NT2/D1 (cell line): ENCODE measurements around the gene RNF180.

Experiments used
- DNase-seq: peaks from one replicate; pipeline ENCODE4 v3.0.0-alpha.2; 2011; ENCODE audit warnings: low read depth, low spot score
- H3K27me3 ChIP-seq: 2 replicates; pipeline ENCODE4 v1.6.0; 2011; ENCODE audit warnings: mild to moderate bottlenecking; ENCODE audit not compliant: insufficient read length, insufficient read depth
- H3K36me3 ChIP-seq: 2 replicates; pipeline ENCODE4 v1.6.1; 2011; ENCODE audit warnings: mild to moderate bottlenecking, low read length, mixed read lengths; ENCODE audit not compliant: insufficient read depth, insufficient read length
- H3K4me1 ChIP-seq: 2 replicates; pipeline ENCODE4 v1.5.1; 2011; ENCODE audit not compliant: insufficient read depth, insufficient read length
- H3K4me3 ChIP-seq: 2 replicates; pipeline ENCODE4 v1.5.1; 2011; ENCODE audit warnings: low read depth; ENCODE audit not compliant: insufficient read length
- H3K9ac ChIP-seq: 2 replicates; pipeline ENCODE4 v1.6.0; 2011; ENCODE audit warnings: low read depth; ENCODE audit not compliant: insufficient read length
- H3K9me3 ChIP-seq: 2 replicates; pipeline ENCODE4 v1.5.1; 2011; ENCODE audit warnings: mild to moderate bottlenecking, low read length; ENCODE audit not compliant: insufficient read depth
- SUZ12 ChIP-seq: IDR thresholded peaks from 2 replicates; pipeline ENCODE4 v1.6.1; 2011; ENCODE audit not compliant: insufficient read length, insufficient read depth; ENCODE audit errors: extremely low read depth
- YY1 ChIP-seq: IDR thresholded peaks from 2 replicates; pipeline ENCODE4 v1.6.1; 2011; ENCODE audit not compliant: insufficient read length, insufficient read depth
- ZNF274 ChIP-seq: IDR thresholded peaks from 2 replicates; pipeline ENCODE4 v1.6.1; 2011; ENCODE audit warnings: mild to moderate bottlenecking, low read depth, low read length

The RNF180 gene, protein sequence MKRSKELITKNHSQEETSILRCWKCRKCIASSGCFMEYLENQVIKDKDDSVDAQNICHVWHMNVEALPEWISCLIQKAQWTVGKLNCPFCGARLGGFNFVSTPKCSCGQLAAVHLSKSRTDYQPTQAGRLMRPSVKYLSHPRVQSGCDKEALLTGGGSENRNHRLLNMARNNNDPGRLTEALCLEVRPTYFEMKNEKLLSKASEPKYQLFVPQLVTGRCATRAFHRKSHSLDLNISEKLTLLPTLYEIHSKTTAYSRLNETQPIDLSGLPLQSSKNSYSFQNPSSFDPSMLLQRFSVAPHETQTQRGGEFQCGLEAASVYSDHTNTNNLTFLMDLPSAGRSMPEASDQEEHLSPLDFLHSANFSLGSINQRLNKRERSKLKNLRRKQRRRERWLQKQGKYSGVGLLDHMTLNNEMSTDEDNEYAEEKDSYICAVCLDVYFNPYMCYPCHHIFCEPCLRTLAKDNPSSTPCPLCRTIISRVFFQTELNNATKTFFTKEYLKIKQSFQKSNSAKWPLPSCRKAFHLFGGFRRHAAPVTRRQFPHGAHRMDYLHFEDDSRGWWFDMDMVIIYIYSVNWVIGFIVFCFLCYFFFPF

DNA sequence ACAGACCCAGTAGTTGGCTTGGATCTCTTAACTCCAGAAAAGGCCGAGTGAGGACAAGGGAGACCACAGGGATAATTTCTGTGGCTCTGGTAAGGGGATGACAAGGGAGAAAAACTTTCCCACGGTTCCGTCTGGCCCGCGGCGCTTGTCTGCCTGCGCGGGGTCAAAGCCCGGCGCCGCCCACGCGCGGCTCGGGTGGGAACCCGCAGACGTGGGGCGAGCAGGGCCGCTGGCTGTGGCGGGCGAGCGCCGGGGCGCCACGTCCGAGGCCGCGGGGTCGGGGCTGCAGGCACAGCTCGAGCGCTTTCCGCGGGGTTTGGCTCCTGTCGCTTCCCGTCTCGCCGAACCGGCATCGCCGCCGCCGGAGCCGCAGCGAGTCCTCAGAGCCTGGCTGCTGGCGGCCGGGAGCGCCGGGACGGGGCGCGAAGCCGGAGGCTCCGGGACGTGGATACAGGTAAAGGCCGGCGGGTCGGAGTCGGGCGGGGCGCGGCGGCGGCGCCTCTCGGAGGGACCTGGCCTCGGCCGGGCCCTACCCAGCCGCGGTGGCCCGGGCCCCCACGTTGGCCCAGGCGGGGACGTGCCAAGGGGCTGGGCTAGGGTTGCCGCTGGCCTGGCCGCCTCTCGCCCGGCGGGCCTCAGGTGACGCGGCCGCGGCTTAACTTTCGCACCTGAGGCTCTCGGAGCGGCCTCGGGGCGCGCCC is at the start of gene RNF180:
Gene RNF180, plus strand, starts transcription at position 344 of the 701 bp plus-strand sequence. CDS start 34,965 bp downstream, outside the sequence.
- peak within 1 kb of the TSS; percentile 74 for H3K9ac ChIP-seq
- no peak for TF ChIP-seq YY1
- no peaks in the 10 kb centered on the region for H3K36me3 ChIP-seq
- H3K4me1 ChIP-seq = no peaks in the 10 kb centered on the region
- DNase-seq = no peak
- H3K27me3 ChIP-seq = peaks cover 40% of the 10 kb centered on the region
- no peaks in the 10 kb centered on the region for H3K9me3 ChIP-seq
- peak within 1 kb of the TSS; percentile 49 for H3K4me3 ChIP-seq

DNA sequence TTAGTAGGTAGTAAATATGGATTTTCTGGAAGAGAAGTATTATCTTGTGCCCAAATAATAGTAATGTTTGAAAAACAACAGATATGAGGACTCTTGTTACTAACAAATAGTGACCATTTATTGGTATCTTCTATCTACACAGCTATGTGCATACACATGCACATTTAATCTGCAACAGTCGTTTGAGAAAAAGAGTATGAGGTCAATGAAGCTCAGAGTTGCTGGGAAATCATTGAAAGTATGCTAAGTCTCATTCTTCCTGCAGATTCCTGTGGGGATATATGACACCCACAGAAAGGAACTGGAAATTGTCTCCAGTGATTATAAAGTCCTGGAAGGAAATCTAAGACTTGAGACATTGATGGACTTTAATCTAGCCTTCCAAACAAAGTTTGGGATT is 40.1 kb upstream of the RNF180 start:
- Histone ChIP-seq H3K36me3 (no peaks in the 10 kb centered on the region), H3K4me3 (no peak overlapping the region), H3K9me3 (no peaks in the 10 kb centered on the region), H3K9ac (no peak overlapping the region), H3K27me3 (no peaks in the 10 kb centered on the region), H3K4me1 (no peaks in the 10 kb centered on the region)
- DNase-seq = no peak
- no peak for TF ChIP-seq YY1

DNA sequence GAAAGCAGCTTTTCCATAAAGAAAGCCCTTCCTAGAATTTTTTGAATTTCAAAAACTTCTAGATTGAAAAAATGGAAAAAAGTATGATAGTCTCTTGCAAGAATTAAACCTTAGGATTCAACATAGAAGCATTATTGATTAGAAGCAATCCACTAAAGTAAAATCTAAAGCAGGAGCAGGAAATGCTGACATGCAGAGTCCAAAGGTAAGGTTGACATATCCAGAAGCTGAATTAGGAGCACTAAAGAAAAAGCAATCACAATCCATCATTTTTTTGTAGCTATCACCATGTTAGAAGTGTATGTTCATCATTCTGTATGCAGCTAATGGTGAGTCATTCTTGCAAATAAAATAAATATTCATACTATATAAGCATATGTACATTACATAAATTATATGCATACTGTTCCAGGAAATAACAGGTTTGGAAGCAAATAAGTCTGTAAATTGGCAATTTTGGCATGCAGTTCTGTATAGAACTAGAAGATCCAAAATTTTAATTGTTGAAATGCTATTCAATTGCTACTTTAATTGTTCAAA is 39.4 kb upstream of the RNF180 start:
- TF ChIP-seq YY1 (no peak), SUZ12 (no peak), ZNF274 (no peak)
- Histone ChIP-seq H3K9me3 (no peaks in the 10 kb centered on the region), H3K4me3 (no peak overlapping the region)

DNA sequence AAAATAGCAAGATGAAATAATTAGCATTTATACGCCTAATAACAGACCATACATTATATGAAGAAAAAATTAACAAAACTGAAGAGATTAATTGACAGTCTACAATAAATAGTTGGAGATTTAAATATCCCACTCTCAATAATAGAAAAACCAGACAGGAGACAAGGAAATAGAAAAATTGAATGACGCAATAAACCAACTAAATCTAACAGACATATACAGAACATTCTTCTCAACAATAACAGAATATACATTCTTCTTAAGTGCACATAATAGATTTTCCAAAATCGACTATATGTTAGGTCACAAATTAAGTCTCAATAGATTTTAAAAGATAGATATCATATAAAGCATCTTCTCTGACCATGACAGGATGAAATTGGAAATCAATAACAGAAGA is 25.6 kb upstream of the RNF180 start:
- Histone ChIP-seq H3K36me3 (no peaks in the 10 kb centered on the region), H3K9ac (no peak overlapping the region), H3K27me3 (no peaks in the 10 kb centered on the region), H3K4me1 (no peaks in the 10 kb centered on the region), H3K4me3 (no peak overlapping the region), H3K9me3 (no peaks in the 10 kb centered on the region)
- TF ChIP-seq SUZ12 (no peak), YY1 (no peak), ZNF274 (no peak)
- no peak for DNase-seq

More for the DNA sequence above, 39.4 kb upstream of the RNF180 start:
- DNase-seq = no peak
- Histone ChIP-seq H3K9ac (no peak overlapping the region), H3K36me3 (no peaks in the 10 kb centered on the region), H3K27me3 (no peaks in the 10 kb centered on the region), H3K4me1 (no peaks in the 10 kb centered on the region)

DNA sequence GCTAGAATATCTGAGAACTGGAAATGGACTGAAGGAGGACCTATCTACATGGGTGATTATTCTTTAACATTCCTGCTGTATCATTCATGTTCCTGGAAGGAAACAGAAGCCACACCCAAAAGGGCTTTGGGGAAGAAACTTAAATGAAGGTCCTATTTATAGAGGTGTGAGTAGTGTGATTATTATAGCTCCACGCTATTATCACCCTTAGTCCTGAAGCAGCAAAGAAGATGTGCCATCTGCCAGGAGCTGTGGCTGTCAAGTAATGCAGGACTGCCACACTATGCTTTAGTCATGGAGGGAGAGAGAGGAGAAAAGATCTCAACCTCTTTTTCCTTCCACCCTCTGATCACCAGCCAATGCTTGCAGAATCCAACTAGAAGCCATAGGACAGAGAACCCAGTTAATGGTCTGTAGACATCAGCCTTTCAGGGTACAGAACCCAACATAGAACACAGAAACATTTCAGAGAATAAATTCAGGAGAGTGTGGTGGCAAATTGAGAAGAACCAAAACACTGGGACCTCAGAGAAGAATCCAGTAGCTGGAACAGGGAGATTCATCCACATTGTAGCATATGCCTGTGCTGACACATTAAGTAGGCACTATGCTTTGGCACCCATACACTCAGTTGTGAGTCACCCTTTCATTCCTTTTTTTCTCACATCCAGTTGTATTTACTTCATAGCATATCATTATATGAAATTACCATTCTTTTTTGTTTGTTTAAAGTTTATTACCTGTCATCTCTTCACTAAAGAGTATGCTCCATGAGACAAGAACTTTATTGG is 21.0 kb upstream of the RNF180 start:
- peaks cover 7% of the 10 kb centered on the region; the same call in 1 of the 2 replicates for H3K9me3 ChIP-seq
- H3K9ac ChIP-seq = no peak overlapping the region
- no peak overlapping the region for H3K4me3 ChIP-seq
- H3K4me1 ChIP-seq = peaks cover 1% of the 10 kb centered on the region
- no peak for TF ChIP-seq ZNF274
- TF ChIP-seq YY1 = no peak
- no peak for TF ChIP-seq SUZ12
- DNase-seq = no peak
- H3K36me3 ChIP-seq = no peaks in the 10 kb centered on the region
- H3K27me3 ChIP-seq = no peaks in the 10 kb centered on the region

DNA sequence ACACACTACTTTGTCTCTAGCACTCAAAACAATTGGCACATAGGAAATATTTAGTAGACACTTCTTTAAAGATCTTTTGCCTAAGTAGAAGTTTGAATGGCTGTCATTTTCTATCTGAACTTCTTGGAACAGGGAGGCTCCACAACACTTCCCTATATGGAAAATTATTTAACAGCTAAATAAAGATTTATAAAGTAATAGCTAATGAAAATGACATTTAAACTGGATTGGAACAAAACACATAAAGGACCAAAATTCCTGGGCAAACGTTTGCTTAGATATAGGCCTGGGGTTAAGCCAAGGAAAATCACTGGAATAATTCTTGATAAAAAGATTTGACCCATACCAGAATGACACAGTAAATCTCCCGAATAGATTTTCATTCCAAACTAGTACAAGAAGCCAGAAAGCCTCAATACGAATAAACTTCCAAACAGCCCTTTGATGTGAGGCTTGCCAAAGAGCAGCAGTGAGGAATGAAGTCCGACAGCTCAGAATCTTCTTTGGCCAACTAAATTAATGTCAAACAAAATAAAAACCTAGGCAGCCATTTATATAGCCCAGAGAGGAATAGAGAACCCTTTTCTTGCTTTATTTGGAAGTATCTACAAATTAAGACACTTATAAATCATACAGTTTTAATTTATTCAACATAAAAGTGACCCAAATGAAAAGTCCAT is 20.3 kb upstream of the RNF180 start:
- TF ChIP-seq YY1 (no peak), ZNF274 (no peak), SUZ12 (no peak)
- H3K4me3 ChIP-seq = no peak overlapping the region

More for the DNA sequence above, 20.3 kb upstream of the RNF180 start:
- Histone ChIP-seq H3K27me3 (no peaks in the 10 kb centered on the region), H3K9me3 (peaks cover 12% of the 10 kb centered on the region; the same call in 1 of the 2 replicates), H3K36me3 (no peaks in the 10 kb centered on the region), H3K4me1 (peaks cover 1% of the 10 kb centered on the region), H3K9ac (no peak overlapping the region)
- DNase-seq = no peak
